Esophagus (tissue), 2 donors: ENCODE measurements around the gene PDZRN3. TPM values are rescaled to one million over a fixed set of nuclear protein-coding genes. Genes with fewer than 3 reads are reported as not detected.

Experiments
- H3K27ac ChIP-seq, 2 donors: one replicate each; pipeline ENCODE4 v1.5.1; 2013; ENCODE audit warnings: low read depth in 2 of 2, mild to moderate bottlenecking in 2 of 2, inconsistent platforms in 1 of 2, low read length in 1 of 2, moderate library complexity in 1 of 2
- H3K27me3 ChIP-seq, 2 donors: one replicate each; pipeline ENCODE4 v1.6.1; 2013; ENCODE audit warnings: low read length in 2 of 2, control low read depth in 1 of 2, mild to moderate bottlenecking in 1 of 2; ENCODE audit not compliant: insufficient read depth in 2 of 2, control insufficient read depth in 1 of 2
- H3K36me3 ChIP-seq, 2 donors: one replicate each; pipeline ENCODE4 v1.6.1; 2013; ENCODE audit warnings: low read length in 1 of 2; ENCODE audit not compliant: control insufficient read depth in 2 of 2, insufficient read depth in 2 of 2
- H3K4me1 ChIP-seq, 2 donors: one replicate each; pipeline ENCODE4 v1.6.1; 2013; ENCODE audit warnings: low read length in 1 of 2; ENCODE audit not compliant: control insufficient read depth in 2 of 2, insufficient read depth in 2 of 2
- H3K4me3 ChIP-seq, 2 donors: one replicate each; pipeline ENCODE4 v1.5.1; 2013; ENCODE audit warnings: low read length in 2 of 2, mild to moderate bottlenecking in 2 of 2, low read depth in 1 of 2, moderate library complexity in 1 of 2
- H3K9me3 ChIP-seq, 2 donors: one replicate each; pipeline ENCODE4 v1.6.1; 2013; ENCODE audit warnings: mild to moderate bottlenecking in 2 of 2, low read depth in 1 of 2, low read length in 1 of 2, moderate library complexity in 1 of 2; ENCODE audit not compliant: control insufficient read depth in 2 of 2, insufficient read depth in 1 of 2
- WGBS, 2 donors: extraction: QIAGEN DNeasy Blood & Tissue Kit; methylation state at CpG; one replicate each; pipeline ENCODE4 v1.1.7; 2013; 5-methylcytosine and 5-hydroxymethylcytosine counted together
- polyA plus RNA-seq, 2 donors: library from polyadenylated mRNA; stranded (reverse); fragments of 200-250 nt; gene quantifications; one replicate each; pipeline ENCODE4 v1.2.3, GENCODE V29; 2013
- donor health status: healthy with polysubstance abuse.
- donor health status: Bipolar disorder and iron deficiency.

PDZRN3 gene
- polyA plus RNA-seq, 2 donors = 13.9 to 17.2 TPM

GRCh38 chr3:73508330-73508954 lies 116.3 kb downstream of the PDZRN3 start:
- H3K4me1 ChIP-seq = no peaks in the 10 kb centered on the region
- H3K27me3 ChIP-seq = no peaks in the 10 kb centered on the region
- 10 to 11% methylated on average over 6 of the region's 6 CpGs for WGBS, 2 donors
- no peaks in the 10 kb centered on the region for H3K36me3 ChIP-seq
- peak overlapping the region in 1 of 2 donors; percentile 26 for H3K27ac ChIP-seq
- no peak overlapping the region for H3K4me3 ChIP-seq
- no peaks in the 10 kb centered on the region for H3K9me3 ChIP-seq

GRCh38 chr3:73504852-73505251 lies 119.9 kb downstream of the PDZRN3 start:
- Histone ChIP-seq H3K4me1 (no peaks in the 10 kb centered on the region), H3K9me3 (no peaks in the 10 kb centered on the region), H3K27me3 (no peaks in the 10 kb centered on the region), H3K36me3 (no peaks in the 10 kb centered on the region), H3K4me3 (no peak overlapping the region), H3K27ac (no peak overlapping the region)
- WGBS, 2 donors = 70 to 74% methylated on average over 4 of the region's 4 CpGs

DNA sequence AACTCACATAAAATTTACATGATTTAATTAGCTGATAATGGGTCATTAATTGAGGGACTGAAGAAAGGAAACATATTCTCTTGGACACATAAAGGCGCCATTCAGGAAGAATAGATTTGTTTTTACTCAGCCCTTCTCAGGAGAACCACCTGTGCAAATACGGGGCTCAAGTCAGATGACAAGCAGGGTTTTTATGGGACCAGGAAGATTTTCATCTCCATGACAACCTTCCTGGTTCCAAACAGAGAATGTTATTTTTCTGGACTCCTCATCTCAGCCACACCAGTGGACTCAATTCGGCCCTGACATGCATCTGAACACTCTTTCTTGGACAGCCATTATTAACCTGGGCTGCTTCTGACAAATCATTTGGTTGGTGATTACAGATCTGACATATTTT lies 120.5 kb downstream of the PDZRN3 start:
- Histone ChIP-seq H3K4me1 (no peaks in the 10 kb centered on the region), H3K4me3 (no peak overlapping the region), H3K9me3 (no peaks in the 10 kb centered on the region), H3K27ac (no peak overlapping the region), H3K27me3 (no peaks in the 10 kb centered on the region), H3K36me3 (no peaks in the 10 kb centered on the region)
- 47 to 58% methylated on average over 3 of the region's 3 CpGs for WGBS, 2 donors

DNA sequence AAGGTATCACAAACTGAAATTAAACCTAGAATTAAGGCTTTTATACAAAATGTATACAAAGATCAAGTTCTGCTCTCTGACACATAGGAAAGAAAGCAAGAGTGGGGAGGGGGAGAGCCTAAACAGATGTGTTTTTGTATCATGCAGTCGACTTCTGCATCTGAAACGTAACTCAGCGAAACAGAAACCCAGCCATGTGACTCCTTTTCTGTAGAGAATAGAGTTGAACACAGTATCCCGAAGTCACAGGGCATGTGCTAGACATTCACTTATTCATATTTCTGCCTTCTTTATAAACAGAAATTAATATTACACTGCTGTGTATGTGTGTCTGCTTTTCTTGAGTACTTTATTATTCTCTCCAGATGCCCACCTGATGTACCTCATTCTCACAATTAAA lies 121.0 kb downstream of the PDZRN3 start:
- Histone ChIP-seq H3K4me1 (no peaks in the 10 kb centered on the region), H3K27ac (no peak overlapping the region), H3K36me3 (no peaks in the 10 kb centered on the region), H3K9me3 (no peaks in the 10 kb centered on the region), H3K4me3 (no peak overlapping the region), H3K27me3 (no peaks in the 10 kb centered on the region)
- WGBS, 2 donors = 45 to 61% methylated on average over 4 of the region's 4 CpGs

DNA sequence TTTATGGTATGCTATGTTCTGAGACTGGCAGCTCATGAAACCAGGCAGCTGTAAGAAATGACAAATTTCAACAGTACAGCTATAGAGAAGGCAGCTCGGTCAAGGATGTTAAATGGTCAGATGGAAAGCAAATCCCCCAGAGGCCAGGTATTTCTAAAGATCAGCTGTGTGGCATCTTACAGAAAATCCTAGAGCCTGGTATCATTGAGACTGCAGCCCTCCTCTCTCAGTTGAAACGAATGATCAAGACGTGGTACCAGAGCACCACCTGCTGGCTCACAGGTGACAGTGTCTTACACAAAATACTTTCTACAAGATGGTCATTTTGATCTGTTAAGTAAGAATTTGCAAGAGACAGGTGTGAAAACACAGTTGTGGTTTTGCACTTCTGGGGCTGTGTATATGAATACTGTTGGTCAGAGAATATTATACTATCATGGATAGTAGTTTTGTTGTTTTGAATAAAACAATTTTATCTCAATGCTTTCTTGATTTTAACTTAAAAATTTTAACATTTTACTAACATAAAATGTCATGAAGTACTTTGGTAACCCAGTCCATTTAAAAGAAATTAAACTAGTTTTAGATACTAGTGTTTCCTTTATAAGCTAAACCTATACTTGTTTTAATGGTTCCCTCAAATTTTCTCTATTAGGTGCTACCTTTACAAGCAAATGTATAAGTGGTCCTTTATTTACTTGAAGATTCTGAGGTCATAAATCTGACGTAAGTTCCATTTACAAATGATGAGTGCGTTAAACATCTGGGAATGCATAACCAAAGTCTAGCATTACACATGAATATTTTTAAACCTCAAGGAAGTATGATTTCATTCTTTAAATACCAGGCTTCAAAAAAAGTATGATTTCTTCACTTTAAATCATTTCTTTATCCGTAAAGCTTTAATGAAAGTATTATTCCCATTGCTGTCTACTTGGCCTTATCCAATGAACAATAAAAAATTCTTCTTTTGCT lies 121.8 kb downstream of the PDZRN3 start:
- Histone ChIP-seq H3K9me3 (no peaks in the 10 kb centered on the region), H3K4me1 (no peaks in the 10 kb centered on the region), H3K36me3 (no peaks in the 10 kb centered on the region), H3K27ac (no peak overlapping the region), H3K4me3 (no peak overlapping the region), H3K27me3 (no peaks in the 10 kb centered on the region)
- 40% methylated on average over 6 of the region's 6 CpGs for WGBS, 2 donors

DNA sequence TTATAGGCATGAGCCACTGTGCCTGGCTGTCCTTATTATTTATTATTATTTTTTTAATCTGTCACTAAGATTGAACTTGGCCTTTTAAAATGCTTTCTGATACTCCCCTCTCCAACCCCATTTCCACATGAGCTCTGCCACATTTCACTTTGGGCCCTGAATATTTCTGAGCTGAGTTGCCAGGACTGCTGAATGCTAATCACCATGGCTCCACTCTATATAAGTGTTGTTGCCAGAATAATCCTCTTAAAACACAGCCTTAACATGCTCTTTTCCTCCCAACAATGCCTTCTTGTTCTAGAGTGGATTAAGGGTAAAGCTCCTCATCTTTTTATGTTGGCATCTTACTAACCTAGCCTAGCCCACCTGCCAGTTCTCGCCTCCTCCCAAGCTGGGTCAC lies 124.4 kb downstream of the PDZRN3 start:
- Histone ChIP-seq H3K9me3 (no peaks in the 10 kb centered on the region), H3K36me3 (no peaks in the 10 kb centered on the region), H3K4me1 (no peaks in the 10 kb centered on the region), H3K4me3 (no peak overlapping the region), H3K27ac (no peak overlapping the region), H3K27me3 (no peaks in the 10 kb centered on the region)
- 62 to 79% methylated on average over 1 of the region's 1 CpG for WGBS, 2 donors

DNA sequence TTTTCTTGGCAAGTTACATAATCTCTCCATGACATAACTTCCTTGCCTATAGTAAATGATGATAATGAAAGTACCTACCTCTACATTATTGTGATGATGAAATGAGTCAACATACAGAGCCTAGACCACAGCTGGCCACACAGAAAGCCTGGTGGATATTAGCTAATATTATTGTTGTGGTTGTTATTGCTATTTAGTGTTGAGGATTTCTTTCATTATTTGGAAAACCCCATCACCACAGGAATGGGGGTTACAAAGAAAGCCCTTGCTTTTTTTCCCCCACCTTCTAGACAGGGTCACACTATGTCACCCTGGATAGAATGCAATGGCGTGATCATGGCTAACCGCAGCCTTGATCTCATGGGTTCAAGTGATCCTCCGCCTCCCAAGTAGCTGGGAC lies 125.0 kb downstream of the PDZRN3 start:
- Histone ChIP-seq H3K9me3 (no peaks in the 10 kb centered on the region), H3K27ac (no peak overlapping the region), H3K36me3 (no peaks in the 10 kb centered on the region), H3K4me1 (no peaks in the 10 kb centered on the region), H3K27me3 (no peaks in the 10 kb centered on the region), H3K4me3 (no peak overlapping the region)
- WGBS, 2 donors = 97 to 98% methylated on average over 3 of the region's 3 CpGs

- 83 to 84% methylated on average over 23 of the region's 23 CpGs for WGBS, 2 donors
- no peak overlapping the region for H3K27ac ChIP-seq
- H3K4me3 ChIP-seq = no peak overlapping the region
- H3K4me1 ChIP-seq = no peaks in the 10 kb centered on the region
- no peaks in the 10 kb centered on the region for H3K9me3 ChIP-seq
- H3K36me3 ChIP-seq = no peaks in the 10 kb centered on the region
- no peaks in the 10 kb centered on the region for H3K27me3 ChIP-seq
Observed at GRCh38 chr3:73498764-73499622, 125.7 kb downstream of the PDZRN3 start.

- no peaks in the 10 kb centered on the region for H3K9me3 ChIP-seq
- no peak overlapping the region for H3K4me3 ChIP-seq
- no peaks in the 10 kb centered on the region for H3K4me1 ChIP-seq
- no peak overlapping the region for H3K27ac ChIP-seq
- no peaks in the 10 kb centered on the region for H3K36me3 ChIP-seq
- no peaks in the 10 kb centered on the region for H3K27me3 ChIP-seq
- 92 to 93% methylated on average over 13 of the region's 13 CpGs for whole genome bisulfite sequencing, 2 donors
Observed at GRCh38 chr3:73497646-73498406, 126.9 kb downstream of the PDZRN3 start.
